Peyer's patch (tissue), 4 donors: ENCODE data around the gene TENT5C. TPM values are rescaled to one million over a fixed set of nuclear protein-coding genes. Genes with fewer than 3 reads are reported as not detected.

Source experiments
- DNase-seq, 3 donors: peaks; one replicate each; pipeline ENCODE4 v3.0.0-alpha.2; 2017 to 2019
- H3K27ac ChIP-seq, 4 donors: fragments of 200-600 bp; sonication (generic); one replicate each; pipeline ENCODE4 v1.5.1; 2016 to 2019
- H3K27me3 ChIP-seq, 2 donors: fragments of 200-600 bp; sonication (generic); one replicate each; pipeline ENCODE4 v1.5.1; 2019
- H3K36me3 ChIP-seq, 3 donors: fragments of 200-600 bp; sonication (generic); one replicate each; pipeline ENCODE4 v1.5.1; 2016 to 2019
- H3K4me1 ChIP-seq, 4 donors: fragments of 200-600 bp; sonication (generic); one replicate each; pipeline ENCODE4 v1.5.1; 2016 to 2019
- H3K4me3 ChIP-seq, 4 donors: fragments of 200-600 bp; sonication (generic); 1 replicate in 3 of 4; 2 replicates in 1 of 4; pipeline ENCODE4 v1.5.1; 2016 to 2019; ENCODE audit warnings: mild to moderate bottlenecking in 1 of 4
- H3K9me3 ChIP-seq, 4 donors: fragments of 200-600 bp; sonication (generic); one replicate each; pipeline ENCODE4 v1.5.1; 2016 to 2019; ENCODE audit warnings: mild to moderate bottlenecking in 1 of 4
- POLR2A ChIP-seq, 2 donors: fragments of 450-650 bp; IDR thresholded peaks; one replicate each; pipeline ENCODE4 v1.5.1; 2017; ENCODE audit warnings: antibody characterized with exemption in 2 of 2, mild to moderate bottlenecking in 2 of 2, moderate library complexity in 2 of 2
- total RNA-seq, 4 donors: library from RNA; depleted of rRNA; stranded (reverse); fragments of >200 nt; gene quantifications; one replicate each; pipeline ENCODE4 v1.1.0, GENCODE V29; 2016
- TF ChIP-seq, protein P1 (sequence below), 6 experiments: fragments of 450-650 bp in 4 of 6; fragments of 200-600 bp in 2 of 6; sonication (generic) in 1 of 6; IDR thresholded peaks; one replicate each; pipeline ENCODE4 v1.5.1; 2017 to 2019; ENCODE audit warnings: antibody characterized with exemption in 6 of 6, mild to moderate bottlenecking in 3 of 6, moderate library complexity in 1 of 6

Gene TENT5C
- total RNA-seq, 4 donors from 2014 or later = 6.4 to 20.6 (median 12.8) TPM

DNA sequence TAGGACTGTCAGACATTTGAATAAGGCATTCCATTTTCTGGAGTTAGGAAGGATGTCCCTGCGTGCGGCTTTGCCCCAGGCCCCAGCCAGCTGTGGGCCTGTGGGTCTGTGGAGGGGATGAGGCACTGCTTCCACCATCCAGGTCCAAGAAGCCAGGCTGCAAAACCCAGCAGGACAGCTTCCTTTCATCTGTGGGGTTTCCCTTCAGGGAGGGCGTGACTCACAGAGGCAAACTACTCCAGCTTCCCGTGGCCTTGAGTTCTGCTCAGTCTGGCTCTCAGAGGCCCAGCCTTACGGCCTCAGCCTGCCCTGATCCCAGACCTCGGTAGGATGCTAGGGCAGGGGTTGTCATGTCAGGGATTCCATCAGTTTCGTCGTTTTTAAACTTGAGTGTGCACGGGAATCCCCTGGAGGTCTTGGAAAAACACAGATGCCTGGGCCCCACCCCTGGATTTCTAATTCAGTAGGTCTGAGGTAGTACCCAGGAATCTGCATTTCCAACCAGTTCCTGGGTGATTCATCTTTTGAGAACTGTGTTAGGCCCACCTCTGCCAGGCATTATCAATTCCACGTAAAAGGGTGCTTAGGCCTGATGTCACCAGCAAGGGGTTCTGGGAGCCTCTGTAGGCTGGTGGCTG is 32.3 kb upstream of the TENT5C start:
- Histone ChIP-seq H3K27me3 (no peaks in the 10 kb centered on the region), H3K36me3 (no peaks in the 10 kb centered on the region), H3K4me1 (no peaks in the 10 kb centered on the region), H3K9me3 (no peaks in the 10 kb centered on the region), H3K4me3 (no peak overlapping the region), H3K27ac (no peak overlapping the region)
- TF ChIP-seq POLR2A (IDR thresholded peaks at IDR 0.05) = no peak
- DNase-seq = peak in 1 of 3 donors; percentile 34

DNA sequence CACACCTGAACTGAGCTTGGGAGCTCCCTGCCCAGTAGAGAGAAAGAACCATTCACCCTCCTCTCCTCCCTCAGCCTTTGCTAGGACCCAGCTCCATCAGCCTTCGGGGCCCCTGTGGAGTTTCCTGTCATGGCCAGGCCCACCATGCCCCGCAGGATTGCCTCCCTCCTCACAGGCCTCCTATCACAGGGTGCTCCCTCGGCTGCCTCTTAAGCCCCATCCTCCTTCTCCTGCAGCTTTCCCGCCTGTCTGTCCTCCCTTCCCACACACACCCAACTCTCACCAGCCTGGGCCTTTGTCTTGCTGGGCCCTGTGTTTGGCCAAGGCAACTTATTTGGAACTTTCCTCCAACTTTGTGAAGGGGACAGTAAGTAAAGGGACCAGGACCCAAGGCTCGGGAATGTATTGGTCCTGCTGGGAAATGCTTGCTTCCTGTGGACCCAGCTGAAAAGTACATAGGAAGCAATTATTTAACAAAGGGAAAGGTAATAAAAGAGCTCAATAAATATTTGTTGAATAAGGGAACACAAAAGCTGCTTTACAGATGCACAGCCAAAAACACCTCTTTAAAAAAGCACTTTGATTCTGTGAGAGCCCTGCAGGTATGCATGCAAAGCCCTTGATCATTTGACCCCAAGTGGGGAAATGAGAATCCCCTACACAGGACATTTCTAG is 31.6 kb upstream of the TENT5C start:
- no peak overlapping the region for H3K4me3 ChIP-seq
- no peaks in the 10 kb centered on the region for H3K4me1 ChIP-seq
- H3K27me3 ChIP-seq = no peaks in the 10 kb centered on the region
- TF ChIP-seq, protein P1, sequence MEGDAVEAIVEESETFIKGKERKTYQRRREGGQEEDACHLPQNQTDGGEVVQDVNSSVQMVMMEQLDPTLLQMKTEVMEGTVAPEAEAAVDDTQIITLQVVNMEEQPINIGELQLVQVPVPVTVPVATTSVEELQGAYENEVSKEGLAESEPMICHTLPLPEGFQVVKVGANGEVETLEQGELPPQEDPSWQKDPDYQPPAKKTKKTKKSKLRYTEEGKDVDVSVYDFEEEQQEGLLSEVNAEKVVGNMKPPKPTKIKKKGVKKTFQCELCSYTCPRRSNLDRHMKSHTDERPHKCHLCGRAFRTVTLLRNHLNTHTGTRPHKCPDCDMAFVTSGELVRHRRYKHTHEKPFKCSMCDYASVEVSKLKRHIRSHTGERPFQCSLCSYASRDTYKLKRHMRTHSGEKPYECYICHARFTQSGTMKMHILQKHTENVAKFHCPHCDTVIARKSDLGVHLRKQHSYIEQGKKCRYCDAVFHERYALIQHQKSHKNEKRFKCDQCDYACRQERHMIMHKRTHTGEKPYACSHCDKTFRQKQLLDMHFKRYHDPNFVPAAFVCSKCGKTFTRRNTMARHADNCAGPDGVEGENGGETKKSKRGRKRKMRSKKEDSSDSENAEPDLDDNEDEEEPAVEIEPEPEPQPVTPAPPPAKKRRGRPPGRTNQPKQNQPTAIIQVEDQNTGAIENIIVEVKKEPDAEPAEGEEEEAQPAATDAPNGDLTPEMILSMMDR (IDR thresholded peaks at IDR 0.05) = no peak
- TF ChIP-seq POLR2A (IDR thresholded peaks at IDR 0.05) = no peak
- H3K27ac ChIP-seq = no peak overlapping the region
- peak in 1 of 3 donors; percentile 36 for DNase-seq
- H3K36me3 ChIP-seq = no peaks in the 10 kb centered on the region
- H3K9me3 ChIP-seq = no peaks in the 10 kb centered on the region

GRCh38 chr1:117575586-117576225 is 30.1 kb upstream of the TENT5C start:
- Histone ChIP-seq H3K4me3 (no peak overlapping the region), H3K27ac (no peak overlapping the region), H3K36me3 (no peaks in the 10 kb centered on the region), H3K27me3 (no peaks in the 10 kb centered on the region), H3K9me3 (no peaks in the 10 kb centered on the region), H3K4me1 (no peaks in the 10 kb centered on the region)
- DNase-seq = peak in 1 of 3 donors; percentile 40
- TF ChIP-seq POLR2A (IDR thresholded peaks at IDR 0.05) = no peak
- TF ChIP-seq, protein P1 (IDR thresholded peaks at IDR 0.05) = no peak

DNA sequence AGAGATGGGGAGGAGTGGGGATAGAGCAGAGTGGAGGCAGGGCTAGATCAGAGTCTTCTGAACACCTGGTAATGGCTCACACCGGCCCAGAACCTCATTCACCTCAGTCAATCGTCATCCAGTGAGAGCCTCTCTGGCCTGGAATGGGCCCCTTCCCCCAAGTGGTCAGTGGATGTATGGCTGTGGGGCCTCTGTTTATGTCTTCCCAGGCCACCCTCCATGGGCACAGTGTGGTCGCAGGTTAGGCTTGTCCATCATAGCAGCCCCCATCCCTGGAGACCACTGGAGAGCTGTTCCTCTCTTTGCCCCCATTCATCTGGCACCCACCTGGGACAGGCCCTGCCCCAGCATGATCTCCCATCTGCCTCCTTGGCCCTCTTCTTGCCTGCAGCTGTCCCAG is 29.6 kb upstream of the TENT5C start:
- Histone ChIP-seq H3K4me3 (no peak overlapping the region), H3K27ac (no peak overlapping the region), H3K4me1 (no peaks in the 10 kb centered on the region), H3K9me3 (no peaks in the 10 kb centered on the region), H3K27me3 (no peaks in the 10 kb centered on the region), H3K36me3 (no peaks in the 10 kb centered on the region)
- no peak for TF ChIP-seq POLR2A (IDR thresholded peaks at IDR 0.05)
- TF ChIP-seq, protein P1 (IDR thresholded peaks at IDR 0.05) = no peak
- DNase-seq = peak in 1 of 3 donors; percentile 23

DNA sequence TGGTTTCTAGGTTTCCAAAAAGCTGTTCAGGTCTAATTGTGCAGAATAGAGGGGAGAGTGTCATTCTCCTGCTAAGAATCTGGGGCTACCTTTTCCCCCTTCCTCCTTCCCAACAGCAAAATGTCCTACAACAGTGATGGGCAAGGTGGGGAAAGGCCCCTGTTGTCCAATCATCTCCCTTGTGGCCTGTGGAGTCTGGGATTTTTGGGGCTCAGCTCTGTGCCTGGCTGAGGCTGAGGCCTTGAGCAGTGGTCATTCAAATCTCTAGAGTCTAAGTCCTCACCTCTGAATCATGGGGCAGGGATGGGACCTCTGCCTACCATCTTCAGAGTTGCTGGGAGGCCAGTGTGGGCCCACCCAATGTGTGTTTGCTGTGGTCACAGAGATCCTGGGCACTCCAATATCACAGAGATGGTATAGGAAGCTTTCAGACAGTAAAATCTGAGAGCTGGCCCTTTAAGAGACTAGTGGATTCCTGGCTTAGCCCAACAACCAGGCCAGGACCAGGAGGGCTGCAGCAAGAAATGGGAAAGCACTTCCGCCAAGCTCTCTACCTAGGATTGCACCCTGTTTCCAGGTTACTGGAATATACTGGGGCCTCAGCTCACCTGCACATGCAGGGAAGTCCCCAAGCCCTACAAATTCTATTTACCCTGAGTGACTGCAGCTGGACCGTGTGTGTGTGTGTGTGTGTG is 28.5 kb upstream of the TENT5C start:
- no peak overlapping the region for H3K27ac ChIP-seq
- no peaks in the 10 kb centered on the region for H3K36me3 ChIP-seq
- no peaks in the 10 kb centered on the region for H3K9me3 ChIP-seq
- DNase-seq = peak in 1 of 3 donors; percentile 6
- no peak for TF ChIP-seq POLR2A (IDR thresholded peaks at IDR 0.05)
- TF ChIP-seq, protein P1 (IDR thresholded peaks at IDR 0.05) = no peak
- no peak overlapping the region for H3K4me3 ChIP-seq
- H3K27me3 ChIP-seq = no peaks in the 10 kb centered on the region
- H3K4me1 ChIP-seq = no peaks in the 10 kb centered on the region
